Measurements from ENCODE around the gene PBX1.

DNA sequence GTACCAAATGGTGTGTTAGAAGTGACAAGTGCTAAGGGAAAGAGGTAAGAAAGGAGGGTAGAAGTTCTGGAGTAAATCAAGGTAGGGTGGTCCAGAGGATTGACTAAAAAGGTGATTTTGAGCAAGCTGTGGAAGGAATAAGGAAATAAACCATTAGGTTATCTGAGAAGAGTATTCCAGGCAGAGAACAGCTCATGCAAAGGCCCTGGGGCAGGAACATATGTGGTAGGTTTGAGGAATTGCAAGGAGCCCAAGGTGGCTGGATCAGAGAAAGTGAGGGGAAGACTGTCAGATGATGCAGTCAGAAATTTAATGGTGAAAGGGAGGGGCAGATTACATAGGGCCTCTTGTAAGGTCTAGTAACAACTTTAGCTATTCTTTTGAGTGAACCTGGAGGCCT, 302.6 kb downstream of the PBX1 start:
- no peak for TF ChIP-seq CTCF (IDR thresholded peaks at IDR 0.05)
- no peak for TF ChIP-seq POLR2A (IDR thresholded peaks at IDR 0.05)

Measured in breast epithelium (tissue), 3 donors.